Activated CD4-positive, alpha-beta T cell treated with anti-CD3 and anti-CD28 coated beads for 4 hours (primary cell): Measurements from ENCODE around the gene DHRS7B.
"Not testable (repeated sequence)": the region's sequence is repeated elsewhere in the genome, so short reads cannot be mapped to it uniquely, and the experiment has no call there.

Experiments
- DNase-seq, 2 donors: peaks; one replicate each; pipeline ENCODE4 v3.0.0-alpha.2; 2020

The DHRS7B gene, protein sequence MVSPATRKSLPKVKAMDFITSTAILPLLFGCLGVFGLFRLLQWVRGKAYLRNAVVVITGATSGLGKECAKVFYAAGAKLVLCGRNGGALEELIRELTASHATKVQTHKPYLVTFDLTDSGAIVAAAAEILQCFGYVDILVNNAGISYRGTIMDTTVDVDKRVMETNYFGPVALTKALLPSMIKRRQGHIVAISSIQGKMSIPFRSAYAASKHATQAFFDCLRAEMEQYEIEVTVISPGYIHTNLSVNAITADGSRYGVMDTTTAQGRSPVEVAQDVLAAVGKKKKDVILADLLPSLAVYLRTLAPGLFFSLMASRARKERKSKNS

GRCh38 chr17:21126645-21127508 is at the start of gene DHRS7B:
TSS of gene DHRS7B (plus strand) at chr17:21126964. CDS start at chr17:21126972, 8 bp downstream.
- peak; percentile 97 to 98 for DNase-seq

DNA sequence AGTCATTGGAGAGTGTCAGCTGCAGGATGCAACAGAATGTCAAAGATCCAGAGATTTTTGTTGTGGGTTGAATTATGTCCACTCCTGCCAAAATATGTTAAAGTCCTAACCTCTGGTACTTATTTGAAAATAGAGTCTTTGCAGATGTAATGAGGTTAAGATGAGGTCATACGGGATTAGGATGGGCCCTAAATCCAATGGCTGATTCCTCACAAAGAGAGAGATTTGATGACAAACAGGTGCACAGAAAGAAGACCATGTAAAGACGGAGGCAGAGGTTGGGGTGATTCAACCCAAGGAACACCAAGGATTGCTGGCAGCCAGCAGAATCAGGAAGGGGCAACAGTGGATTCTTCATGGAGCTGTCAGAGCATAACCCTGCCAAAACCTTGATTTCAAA is 49.5 kb upstream of the DHRS7B start:
- no peak for DNase-seq

DNA sequence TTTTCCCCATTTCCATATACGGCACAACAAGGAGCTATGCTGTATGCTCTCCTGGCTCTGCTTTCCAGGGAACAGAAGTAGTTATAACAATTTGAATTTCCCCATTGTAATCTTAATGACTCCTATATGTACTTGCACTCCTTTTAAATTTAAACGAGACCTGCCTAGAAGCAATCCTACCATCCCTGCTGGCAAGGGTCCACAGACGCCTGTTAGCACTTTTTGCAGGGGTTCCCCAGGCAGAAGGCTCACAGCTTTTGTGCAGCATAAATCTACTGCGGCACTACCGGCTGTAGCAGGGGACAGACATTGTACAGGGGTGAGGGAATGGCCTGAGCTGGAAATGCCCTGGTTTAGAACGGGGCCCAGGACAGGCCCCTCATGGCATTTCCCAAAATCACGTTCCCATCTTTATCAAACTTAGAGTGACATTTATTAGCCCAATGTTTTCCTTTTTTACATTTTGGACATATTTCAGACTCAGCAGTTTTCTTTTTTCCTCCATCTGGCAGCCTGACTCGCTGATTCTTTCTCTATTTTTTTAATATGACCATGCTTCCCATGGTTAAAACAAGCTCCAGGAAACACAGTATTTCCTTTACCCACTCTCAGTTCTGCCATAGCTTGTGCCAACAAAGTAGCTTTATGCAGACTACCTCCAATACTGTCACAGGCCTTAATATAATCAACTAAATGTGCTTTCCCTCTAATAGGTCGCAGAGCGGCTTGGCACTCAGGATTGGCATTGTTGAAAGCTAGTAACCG is 48.6 kb upstream of the DHRS7B start:
- DNase-seq: no peak

DNA sequence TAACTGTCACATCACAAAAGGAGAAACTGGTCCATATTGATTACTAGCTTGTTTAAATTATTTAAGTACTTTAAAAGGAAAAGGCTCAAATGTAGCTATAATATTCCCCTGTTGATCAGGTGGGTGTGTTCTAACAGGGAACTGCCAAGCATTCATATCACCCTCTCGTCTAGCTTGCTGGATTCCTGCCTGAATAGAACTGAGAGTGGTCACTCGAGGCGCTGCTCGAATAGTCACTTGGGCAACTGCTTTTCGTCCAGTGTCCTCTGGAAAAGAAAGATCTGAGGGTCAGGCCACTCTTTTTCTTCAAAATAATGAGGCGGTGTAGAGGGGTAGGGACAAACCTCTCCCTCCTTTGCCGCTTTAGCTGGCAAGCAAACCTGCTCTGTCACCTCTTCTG is 47.6 kb upstream of the DHRS7B start:
- no peak for DNase-seq

DNA sequence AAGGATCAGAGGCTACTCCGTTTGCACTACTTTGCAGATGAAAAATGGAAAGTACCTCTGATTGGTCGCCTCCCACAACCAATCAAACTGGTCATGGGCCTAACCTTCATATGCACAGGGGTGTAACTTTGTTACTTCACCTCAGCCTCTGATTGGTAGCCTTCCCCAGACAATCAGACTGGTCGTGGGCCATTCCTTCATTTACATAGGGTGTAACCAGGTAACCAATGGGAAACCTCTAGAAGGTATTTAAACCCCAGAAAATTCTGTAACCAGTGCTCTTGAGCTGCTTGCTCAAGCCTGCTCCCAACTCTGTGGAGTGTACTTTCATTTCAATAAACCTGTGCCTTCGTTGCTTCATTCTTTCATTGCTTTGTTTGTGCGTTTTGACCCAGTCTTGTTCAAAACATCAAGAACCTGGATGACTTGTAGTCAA is 44.7 kb upstream of the DHRS7B start:
- DNase-seq: no peak

DNA sequence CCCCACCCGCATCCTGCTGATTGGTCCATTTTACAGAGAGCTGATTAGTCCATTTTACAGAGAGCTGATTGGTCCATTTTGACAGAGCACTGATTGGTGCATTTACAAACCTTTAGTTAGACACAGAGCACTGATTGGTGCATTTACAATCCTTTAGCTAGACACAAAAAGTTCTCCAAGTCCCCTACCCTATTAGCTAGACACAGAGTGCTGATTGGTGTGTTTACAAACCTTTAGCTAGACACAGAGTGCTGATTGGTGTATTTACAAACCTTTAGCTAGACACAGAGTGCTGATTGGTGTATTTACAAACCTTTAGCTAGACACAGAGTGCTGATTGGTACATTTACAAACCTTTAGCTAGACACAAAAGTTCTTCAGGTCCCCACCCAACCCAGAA is 41.5 kb upstream of the DHRS7B start:
- DNase-seq: not testable (repeated sequence)

DNA sequence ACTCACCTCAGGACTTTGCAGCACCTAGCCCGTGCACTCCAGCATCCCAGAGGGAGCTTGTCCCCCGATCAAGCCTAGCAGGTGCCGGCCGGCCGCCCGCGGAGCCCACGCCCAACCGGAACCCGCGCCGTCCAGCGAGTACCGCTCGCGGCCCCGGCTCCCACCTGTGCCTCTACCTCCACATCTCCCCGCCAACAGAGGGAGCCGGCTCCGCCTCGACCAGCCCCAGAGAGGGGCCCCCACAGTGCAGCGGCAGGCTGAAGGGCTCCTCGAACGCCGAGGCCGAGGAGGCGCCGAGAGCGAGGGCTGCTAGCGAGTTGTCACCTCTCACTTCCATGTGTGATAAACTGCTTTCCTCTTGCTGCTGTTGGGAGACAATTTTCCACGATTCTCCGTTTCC is 41.1 kb upstream of the DHRS7B start:
- no peak for DNase-seq

DNA sequence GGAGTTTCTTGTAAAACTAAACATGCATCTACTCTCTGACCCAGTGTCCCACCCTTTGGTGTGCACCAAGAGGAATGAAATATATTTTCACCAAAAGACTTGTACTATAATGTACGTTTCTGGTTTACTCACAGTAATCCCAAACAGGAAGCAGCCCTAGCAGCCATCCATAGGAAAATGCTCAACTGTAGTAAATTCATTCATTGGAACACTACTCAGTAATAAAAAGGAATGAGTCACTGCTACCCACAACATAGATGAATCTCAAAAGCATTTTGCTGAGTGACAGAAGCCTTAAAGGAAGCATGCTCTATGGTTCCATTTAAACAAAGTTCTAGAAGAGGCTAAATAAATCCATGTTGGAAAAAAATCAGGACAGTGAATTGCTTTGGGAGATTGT is 37.6 kb upstream of the DHRS7B start:
- DNase-seq: no peak

GRCh38 chr17:21089933-21090901 is 36.5 kb upstream of the DHRS7B start:
- DNase-seq: no peak

GRCh38 chr17:21090902-21091618 is 35.7 kb upstream of the DHRS7B start:
- no peak for DNase-seq

DNA sequence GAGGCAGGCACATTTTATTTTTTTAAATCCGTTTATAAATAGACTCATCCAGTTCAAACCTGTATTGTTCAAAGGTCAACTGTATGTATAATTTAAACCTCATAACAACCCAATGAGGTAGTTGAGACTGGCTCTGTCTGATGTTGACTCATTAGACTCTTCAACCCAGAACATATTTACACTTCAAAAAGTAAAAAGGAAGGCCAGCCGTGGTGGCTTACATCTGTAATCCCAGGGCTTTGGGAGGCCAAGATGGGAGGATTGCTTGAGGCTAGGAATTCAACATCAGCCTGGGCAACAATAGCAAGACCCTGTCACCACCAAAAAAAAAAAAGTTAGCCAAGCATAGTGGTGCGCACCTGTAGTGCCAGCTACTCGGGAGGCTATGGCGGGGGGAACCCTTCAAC is 32.5 kb upstream of the DHRS7B start:
- DNase-seq: no peak

DNA sequence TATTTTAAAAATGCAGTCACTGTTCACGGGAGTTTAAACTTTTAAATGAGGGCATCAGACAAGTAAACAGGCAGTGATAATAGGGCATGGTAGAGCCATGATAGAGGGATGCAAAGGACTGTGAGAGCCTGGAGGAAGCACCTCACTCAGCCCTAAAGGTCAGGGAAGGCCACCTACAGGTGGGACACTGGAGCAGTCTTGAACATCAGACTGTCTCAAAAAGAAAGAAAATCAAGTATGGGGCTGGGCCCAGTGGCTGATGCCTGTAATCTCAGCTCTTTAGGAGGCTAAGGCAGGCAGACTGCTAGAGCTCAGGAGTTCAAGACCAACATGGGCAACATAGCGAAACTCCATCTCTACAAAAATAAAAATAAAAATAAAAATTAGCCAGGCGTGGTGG is 31.0 kb upstream of the DHRS7B start:
- DNase-seq: no peak

DNA sequence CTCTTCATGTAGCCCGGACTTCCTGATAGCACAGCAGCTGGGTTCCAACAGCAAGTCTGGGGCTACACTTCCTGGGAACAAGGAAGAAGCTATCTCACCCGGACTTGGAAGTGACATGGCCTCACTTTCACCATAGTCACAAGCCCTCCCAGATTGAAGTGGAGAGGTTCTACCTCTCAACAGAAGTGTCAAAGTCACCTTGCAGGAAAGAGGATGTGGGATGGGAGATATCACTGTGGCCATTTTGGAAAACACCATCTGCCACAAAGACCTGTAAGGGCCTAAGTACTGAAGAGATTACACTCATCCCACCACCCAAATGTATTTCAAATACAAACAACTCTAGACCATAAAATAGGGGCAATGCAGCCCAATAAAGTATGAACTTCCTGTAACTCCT is 29.9 kb upstream of the DHRS7B start:
- DNase-seq: no peak

- DNase-seq: peak; percentile 46 to 51
These were observed 27.7 kb upstream of the DHRS7B start for GRCh38 chr17:21098934-21099689.

GRCh38 chr17:21100636-21101035 is 26.1 kb upstream of the DHRS7B start:
- DNase-seq: no peak

GRCh38 chr17:21104608-21105007 is 22.2 kb upstream of the DHRS7B start:
- DNase-seq: no peak

GRCh38 chr17:21105064-21105894 is 21.5 kb upstream of the DHRS7B start:
- DNase-seq: no peak

GRCh38 chr17:21106316-21106715 is 20.4 kb upstream of the DHRS7B start:
- DNase-seq: no peak

DNA sequence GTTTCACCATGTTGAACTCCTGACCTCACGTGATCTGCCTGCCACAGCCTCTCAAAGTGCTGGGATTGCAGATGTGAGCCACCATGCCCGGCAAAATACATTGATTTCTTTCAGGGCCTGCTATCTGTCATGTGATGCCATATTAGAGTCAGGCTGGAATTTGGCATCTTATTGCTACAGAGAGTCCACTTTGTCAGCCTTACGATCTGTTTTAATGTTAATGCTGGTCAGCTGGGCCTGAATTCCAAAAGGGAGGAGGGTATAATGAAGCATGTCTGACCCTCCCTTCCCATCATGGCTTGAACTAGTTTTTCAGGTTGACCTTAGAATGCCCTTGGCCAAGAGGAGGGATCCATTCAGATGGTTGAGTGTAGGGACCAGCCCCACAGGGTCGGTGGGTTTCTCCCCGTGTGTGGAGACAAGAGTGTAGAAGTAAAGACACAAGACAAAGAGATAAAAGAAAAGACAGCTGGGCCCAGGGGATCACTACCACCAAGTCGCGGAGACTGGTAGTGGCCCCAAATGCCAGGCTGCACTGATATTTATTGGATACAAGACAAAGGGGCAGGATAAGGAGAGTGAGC is 19.6 kb upstream of the DHRS7B start:
- not testable (repeated sequence) for DNase-seq
